Right ventricle myocardium superior (tissue), 1 donor: ENCODE data around the gene JKAMP. TPM values are rescaled to one million over a fixed set of nuclear protein-coding genes. Genes with fewer than 3 reads are reported as not detected.

ENCODE experiments used
- ATAC-seq: fragments of 200-7000 bp; cut with Tn5 transposase; one replicate; pipeline ENCODE4 v1.9.1; 2020; ENCODE audit warnings: mild to moderate bottlenecking; ENCODE audit not compliant: poor library complexity
- DNase-seq: peaks from one replicate; pipeline ENCODE4 v3.0.0-alpha.2; 2020
- intact Hi-C: fragments of 100-400 bp; cut with DNase I; formaldehyde crosslinking; loops from one replicate; pipeline ENCODE4 v1.11.2; 2022
- total RNA-seq: library from RNA; stranded (reverse); fragmentation: NEBNext Ultra II Directional; extraction: Animal tissue kit (Norgen Biotek cat#: 25700); gene quantifications from one replicate; pipeline ENCODE4 v1.2.1, GENCODE V29; 2021
- donor health status: DM: no; HTN: yes; CAD: no; lungs with severe emphysema.

The JKAMP gene
- total RNA-seq, 1 donor from 2014 or later = 22.3 TPM

DNA sequence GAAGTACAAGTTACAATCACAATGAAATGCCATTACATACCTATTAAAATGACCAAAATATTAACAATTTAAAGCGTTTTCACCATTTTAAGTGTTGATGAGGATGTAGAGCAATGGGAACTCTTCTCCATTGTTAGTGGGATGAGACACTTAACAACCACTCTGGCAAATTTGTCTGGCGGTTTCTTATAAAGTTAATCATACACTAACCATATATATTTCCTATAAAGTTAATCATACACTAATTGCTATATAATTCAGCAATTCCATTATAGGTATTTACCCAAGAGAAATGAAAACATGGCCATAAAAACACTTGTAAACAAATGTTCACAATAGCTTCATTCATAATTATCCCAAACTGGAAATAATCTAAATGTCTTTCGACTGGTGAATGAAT lies 35.9 kb downstream of the JKAMP start:
- intact Hi-C loops = no loop called here
- DNase-seq (no peak), ATAC-seq (no peak)

DNA sequence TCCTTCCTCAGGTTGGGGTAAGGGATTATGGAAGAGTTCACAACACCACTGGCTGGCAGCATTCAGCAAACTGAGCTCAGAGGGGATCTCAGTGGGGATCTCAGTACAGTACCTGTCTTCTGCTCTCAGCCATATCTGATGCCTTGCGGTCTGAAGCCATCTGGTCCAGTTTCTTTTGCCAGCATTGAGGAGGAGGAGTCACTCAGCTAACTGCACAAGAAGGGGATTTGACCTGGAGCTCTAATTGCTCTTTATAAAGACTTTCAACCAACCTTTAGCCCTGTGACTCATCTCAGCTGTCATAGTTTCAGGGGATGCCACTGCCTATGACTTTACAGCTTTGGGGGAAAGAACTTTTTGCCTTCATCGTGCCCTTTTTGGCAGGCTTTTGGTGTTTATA lies 44.9 kb downstream of the JKAMP start:
- DNase-seq = no peak
- intact Hi-C loops = no loop called here
- no peak for ATAC-seq

DNA sequence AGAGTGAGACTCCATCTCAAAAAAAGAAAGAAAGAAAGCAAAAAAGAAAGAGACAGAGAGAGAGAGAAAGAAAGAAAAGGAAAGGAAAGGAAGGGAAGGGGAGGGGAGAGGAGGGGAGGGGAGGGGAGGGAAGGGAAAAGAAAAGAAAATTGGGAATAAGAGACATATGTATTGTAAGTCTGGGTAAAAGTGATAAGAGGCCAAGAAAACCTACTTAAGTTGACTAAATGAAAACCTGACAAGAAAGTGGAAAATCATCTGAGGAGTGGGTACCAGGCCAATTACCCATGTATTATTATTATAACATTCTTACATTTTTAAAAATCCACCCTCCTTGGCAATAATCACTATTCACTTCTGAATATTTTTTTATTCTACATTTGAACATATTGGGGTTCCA lies 46.0 kb downstream of the JKAMP start:
- DNase-seq (no peak), ATAC-seq (no peak)
- intact Hi-C loops = no loop called here

DNA sequence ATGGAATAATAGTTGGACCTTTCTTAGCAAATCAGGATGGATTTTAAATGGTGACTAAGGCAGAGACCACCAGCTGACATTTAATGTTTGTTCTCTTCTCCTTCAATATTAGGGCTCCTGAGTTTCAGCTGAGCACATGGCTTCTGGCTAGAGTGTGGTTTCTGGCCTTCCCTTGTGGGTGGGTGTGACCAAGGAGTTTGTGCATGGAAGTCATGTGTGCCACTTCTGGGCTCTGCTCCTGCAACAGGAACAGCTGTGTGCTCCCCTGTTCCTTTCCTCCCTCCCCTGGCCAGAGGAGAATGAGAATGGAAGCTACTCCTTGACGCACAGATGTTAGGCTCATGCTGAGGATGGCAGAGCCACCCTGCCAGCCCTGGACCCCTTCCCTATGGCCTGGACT lies 48.1 kb downstream of the JKAMP start:
- intact Hi-C loops = no loop called here
- DNase-seq (no peak), ATAC-seq (no peak)

- ATAC-seq (peak; percentile 31), DNase-seq (no peak)
- intact Hi-C loops = no loop called here
Observed at GRCh38 chr14:59534361-59534987, 50.2 kb downstream of the JKAMP start.

DNA sequence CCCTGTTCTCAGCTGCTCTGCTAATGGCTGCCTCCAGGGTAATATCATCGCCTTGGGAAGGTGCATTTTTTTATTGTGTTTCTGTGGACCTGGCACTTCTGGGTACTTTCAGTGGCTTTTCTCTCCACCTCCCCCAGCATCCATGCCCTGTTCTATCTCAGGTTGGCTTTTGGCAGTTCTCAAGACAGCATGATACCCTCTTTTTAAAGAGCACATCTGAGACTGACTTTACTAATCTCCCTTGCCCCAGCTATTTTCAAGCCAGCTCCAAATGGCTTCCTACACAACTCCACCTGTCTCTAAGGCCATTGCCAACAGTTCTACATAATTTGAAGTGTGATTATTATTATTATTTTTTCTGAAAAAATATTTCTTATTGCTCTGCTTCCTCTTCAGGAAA lies 53.2 kb downstream of the JKAMP start:
- no peak for ATAC-seq
- intact Hi-C loops = no loop called here
- no peak for DNase-seq

- intact Hi-C loops = no loop called here
- DNase-seq (no peak), ATAC-seq (no peak)
Observed at GRCh38 chr14:59538936-59539335, 54.6 kb downstream of the JKAMP start.

DNA sequence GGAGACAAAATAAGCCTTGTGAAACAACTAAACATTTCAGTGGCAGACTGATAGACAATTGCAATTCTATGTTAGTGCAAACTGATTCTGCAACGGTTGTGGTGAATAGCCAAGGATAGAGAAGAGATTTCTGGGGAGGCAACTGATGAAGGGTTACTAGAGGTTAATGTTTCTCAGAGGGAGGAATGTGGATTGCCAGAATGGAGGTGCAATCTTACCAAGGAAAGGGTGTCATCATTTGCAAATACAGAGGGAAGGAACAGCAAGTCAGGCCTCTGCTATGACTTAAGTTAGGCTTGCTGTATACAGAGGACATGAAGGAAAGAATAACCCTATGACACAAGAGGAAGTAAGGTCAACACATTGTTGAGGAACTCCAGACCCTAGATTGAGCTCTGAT lies 56.5 kb downstream of the JKAMP start:
- no peak for DNase-seq
- no peak for ATAC-seq
- intact Hi-C loops = no loop called here

DNA sequence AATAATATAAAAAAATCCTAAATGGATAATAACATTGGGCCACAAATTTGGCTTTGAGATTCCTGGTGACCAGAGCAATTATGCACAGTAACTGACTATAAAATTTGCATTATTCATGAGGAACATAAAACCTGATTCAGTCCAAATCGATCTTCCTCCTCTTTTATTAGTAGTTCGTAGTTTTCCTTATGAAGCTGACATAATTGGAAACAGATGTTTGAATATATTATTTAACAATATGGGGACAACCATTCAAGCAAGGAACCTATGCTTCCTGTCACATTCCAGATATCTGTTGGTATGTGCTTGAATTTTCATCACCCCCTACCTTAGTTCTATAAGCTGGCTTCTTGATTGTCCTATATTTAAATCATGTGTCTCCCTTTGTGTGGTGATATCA lies 57.4 kb downstream of the JKAMP start:
- DNase-seq = no peak
- ATAC-seq = no peak
- intact Hi-C loops = no loop called here

DNA sequence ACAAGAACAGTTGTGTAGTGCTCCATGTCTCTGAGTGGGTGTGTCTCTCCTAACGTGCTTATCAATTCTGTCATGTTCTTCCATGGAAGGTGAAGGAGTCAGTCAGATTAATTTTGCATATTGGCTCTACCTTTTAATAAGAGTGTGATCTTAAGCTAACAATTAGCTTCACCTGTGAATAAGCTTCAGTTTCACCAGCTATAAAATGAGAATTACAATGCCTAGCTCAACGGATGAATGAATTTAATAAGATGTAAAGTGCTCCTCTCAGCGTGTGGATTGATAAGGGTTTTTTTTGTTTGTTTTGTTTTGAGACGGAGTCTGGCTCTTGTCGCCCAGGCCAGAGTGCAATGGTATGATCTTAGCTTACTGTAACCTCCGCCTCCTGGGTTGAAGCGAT lies 59.6 kb downstream of the JKAMP start:
- intact Hi-C loops = no loop called here
- DNase-seq (no peak), ATAC-seq (no peak)

DNA sequence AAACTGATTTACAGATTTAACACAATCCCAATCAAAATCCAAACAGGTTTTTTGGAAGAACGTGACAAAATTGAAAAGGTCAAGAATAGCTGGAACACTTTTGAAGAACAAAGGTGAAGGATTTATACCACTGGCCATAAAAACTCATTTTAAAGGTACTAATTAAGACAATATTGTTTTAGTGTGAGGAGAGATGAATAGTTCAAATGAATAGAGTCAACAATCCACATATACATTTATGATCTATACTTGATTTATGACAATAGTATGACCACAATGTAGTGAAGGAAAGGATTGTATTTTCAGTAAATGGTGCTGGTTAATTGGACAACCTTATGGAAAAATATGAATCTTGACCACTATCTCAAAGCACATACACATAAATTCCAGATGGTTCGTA lies 63.0 kb downstream of the JKAMP start:
- ATAC-seq (no peak), DNase-seq (no peak)
- intact Hi-C loops = no loop called here

Other genes starting within 250 kb of the JKAMP start
- 1.4 TPM for gene GPR135, start 19.1 kb upstream of the JKAMP start, total RNA-seq
- gene L3HYPDH, start 109 bp upstream of the JKAMP start, total RNA-seq = 9.1 TPM
- not detected for gene CCDC175, start 92.3 kb downstream of the JKAMP start, total RNA-seq